Heart left ventricle (tissue), 16 donors: ENCODE results near the gene SCYGR1. TPM values are rescaled to one million over a fixed set of nuclear protein-coding genes. Genes with fewer than 3 reads are reported as not detected.

Source experiments
- ATAC-seq, 4 donors: fragments of 200-7000 bp; cut with Tn5 transposase; one replicate each; pipeline ENCODE4 v1.9.1; 2020 to 2022; ENCODE audit warnings: moderate library complexity in 4 of 4, mild to moderate bottlenecking in 3 of 4, moderate number of reproducible peaks in 1 of 4
- DNase-seq, 5 donors: peaks; one replicate each; pipeline ENCODE4 v3.0.0-alpha.2; 2020
- H3K27ac ChIP-seq, 12 donors: fragments of 200-600 bp; sonication (generic) in 4 of 12; one replicate each; pipeline versions ENCODE4 v1.5.0 to v1.8.0; 2016 to 2022; ENCODE audit warnings: mild to moderate bottlenecking in 2 of 12
- H3K27me3 ChIP-seq, 9 donors: fragments of 200-600 bp; sonication (generic) in 2 of 9; one replicate each; pipeline versions ENCODE4 v1.5.1 to v1.8.0; 2016 to 2022; ENCODE audit warnings: mild to moderate bottlenecking in 3 of 9
- H3K36me3 ChIP-seq, 9 donors: fragments of 200-600 bp; sonication (generic) in 2 of 9; one replicate each; pipeline versions ENCODE4 v1.5.0 to v1.8.0; 2018 to 2022; ENCODE audit warnings: mild to moderate bottlenecking in 2 of 9
- H3K4me1 ChIP-seq, 12 donors: fragments of 200-600 bp; sonication (generic) in 4 of 12; one replicate each; pipeline versions ENCODE4 v1.5.0 to v1.8.0; 2016 to 2022; ENCODE audit warnings: mild to moderate bottlenecking in 3 of 12
- H3K4me3 ChIP-seq, 12 donors: fragments of 200-600 bp; sonication (generic) in 4 of 12; one replicate each; pipeline versions ENCODE4 v1.5.0 to v1.8.0; 2017 to 2022; ENCODE audit warnings: mild to moderate bottlenecking in 9 of 12, moderate library complexity in 4 of 12
- H3K9me3 ChIP-seq, 12 donors: fragments of 200-600 bp; sonication (generic) in 4 of 12; one replicate each; pipeline versions ENCODE4 v1.5.0 to v1.8.0; 2016 to 2022; ENCODE audit warnings: mild to moderate bottlenecking in 1 of 12
- CTCF ChIP-seq, 12 donors: fragments of 200-600 bp; sonication (generic) in 4 of 12; IDR thresholded peaks; one replicate each; pipeline versions ENCODE4 v1.5.0 to v1.8.0; 2018 to 2022; ENCODE audit warnings: antibody characterized with exemption in 12 of 12, mild to moderate bottlenecking in 5 of 12
- POLR2A ChIP-seq, 2 donors: fragments of 450-650 bp; IDR thresholded peaks; one replicate each; pipeline ENCODE4 v1.6.1; 2017; ENCODE audit warnings: antibody characterized with exemption in 2 of 2, mild to moderate bottlenecking in 2 of 2, moderate library complexity in 2 of 2
- WGBS, 4 donors: extraction: QIAGEN DNeasy Blood & Tissue Kit in 2 of 4; methylation state at CpG; one replicate each; pipeline versions ENCODE4 v1.1.5 to v1.1.7; 2013 to 2018; 5-methylcytosine and 5-hydroxymethylcytosine counted together
- intact Hi-C, 10 donors: fragments of 100-400 bp; cut with DNase I; formaldehyde crosslinking; loops; one replicate each; pipeline versions ENCODE4 v1.11.1 to v1.14.2; 2022
- polyA plus RNA-seq, 2 donors: library from polyadenylated mRNA; stranded (reverse); fragments of 200-250 nt; gene quantifications; one replicate each; pipeline ENCODE4 v1.2.3, GENCODE V29; 2013
- total RNA-seq, 9 donors: library from RNA; depleted of rRNA in 2 of 9; stranded (reverse); fragments of >200 nt in 2 of 9; fragmentation: NEBNext Ultra II Directional in 3 of 9; extraction: Animal tissue kit (Norgen Biotek cat#: 25700) in 3 of 9; gene quantifications; one replicate each; pipeline versions ENCODE4 v1.1.0 to v1.2.4, GENCODE V29; 2016 to 2023
- donor health status: ischemic (EF 13 %, LVEDD 7.1; RV severe dilation, severe dysfunction).
- donor health status: healthy with polysubstance abuse.
- donor health status: DM: no; HTN: yes; CAD: no.
- donor health status: DM: no; HTN: no; CAD: no.
- donor health status: ischemic (EF 25% LVEDD 6.9; RV normal size, moderate dysfunction).
- donor health status: ischemic (EF 25% LVEDD 5.7; RV mildly dilated, moderate dysfunction).
- donor health status: healthy.
- donor health status: DM: yes; HTN: yes; CAD: no.
- donor health status: ischemic (EF 35%, LVEDD 5.7; RV mildly dilated, moderate dysfunction).
- donor health status: nonischemic (EF 11% LVEDD 7.7; RV severe dilation, severe dysfunction).
- donor health status: DM: yes; HTN: yes; CAD: no.
- donor health status: PGD.
- donor health status: ischemic (EF 29% LVEDD 5.4; RV normal size, mild dysfunction).
- donor health status: nonischemic (EF 23%, LVEDD 6.1; RV moderate dilation, normal function).

Gene SCYGR1
- total and polyA plus RNA-seq, 11 donors, result not detected

GRCh38 chr2:227347117-227347516 lies 40.6 kb downstream of the SCYGR1 start:
- no peak for ATAC-seq
- Histone ChIP-seq H3K36me3 (peaks cover 0 to 86% (median 72%) of the 10 kb centered on the region in 9 donors), H3K9me3 (no peaks in the 10 kb centered on the region), H3K4me3 (no peak overlapping the region), H3K4me1 (no peaks in the 10 kb centered on the region), H3K27me3 (no peaks in the 10 kb centered on the region), H3K27ac (no peak overlapping the region)
- no peak for DNase-seq
- intact Hi-C loops, result no loop called here
- TF ChIP-seq POLR2A (IDR thresholded peaks at IDR 0.05) (no peak), CTCF (IDR thresholded peaks at IDR 0.05) (no peak)
- 84 to 91% (median 87%) methylated on average over 7 of the region's 7 CpGs for WGBS, 4 donors

- Histone ChIP-seq H3K27me3 (no peaks in the 10 kb centered on the region), H3K9me3 (no peaks in the 10 kb centered on the region), H3K4me3 (no peak overlapping the region), H3K4me1 (no peaks in the 10 kb centered on the region), H3K36me3 (peaks cover 0 to 93% (median 78%) of the 10 kb centered on the region in 9 donors), H3K27ac (no peak overlapping the region)
- ATAC-seq, result no peak
- DNase-seq, result no peak
- TF ChIP-seq CTCF (IDR thresholded peaks at IDR 0.05), result no peak
- intact Hi-C loops, result no loop called here
- 64 to 86% (median 79%) methylated on average over 2 of the region's 2 CpGs for WGBS, 4 donors
Measured at GRCh38 chr2:227344231-227344630, 43.5 kb downstream of the SCYGR1 start.

GRCh38 chr2:227341553-227341952 lies 46.2 kb downstream of the SCYGR1 start:
- Histone ChIP-seq H3K27me3 (no peaks in the 10 kb centered on the region), H3K4me3 (no peak overlapping the region), H3K9me3 (no peaks in the 10 kb centered on the region), H3K27ac (no peak overlapping the region), H3K36me3 (peaks cover 0 to 78% (median 63%) of the 10 kb centered on the region in 9 donors), H3K4me1 (no peaks in the 10 kb centered on the region)
- no peak for ATAC-seq
- intact Hi-C loops, result no loop called here
- DNase-seq, result no peak
- 84 to 95% (median 93%) methylated on average over 2 of the region's 2 CpGs for WGBS, 4 donors
- TF ChIP-seq POLR2A (IDR thresholded peaks at IDR 0.05) (no peak), CTCF (IDR thresholded peaks at IDR 0.05) (no peak)

GRCh38 chr2:227340106-227340505 lies 47.6 kb downstream of the SCYGR1 start:
- intact Hi-C loops, result no loop called here
- H3K36me3 ChIP-seq, result peaks cover 0 to 82% (median 63%) of the 10 kb centered on the region in 9 donors
- TF ChIP-seq POLR2A (IDR thresholded peaks at IDR 0.05), result no peak
- TF ChIP-seq CTCF (IDR thresholded peaks at IDR 0.05), result no peak
- no peak overlapping the region for H3K4me3 ChIP-seq
- no peak for ATAC-seq
- no peaks in the 10 kb centered on the region for H3K27me3 ChIP-seq
- no peak overlapping the region for H3K27ac ChIP-seq
- H3K9me3 ChIP-seq, result no peaks in the 10 kb centered on the region
- H3K4me1 ChIP-seq, result peaks cover 0 to 11% (median 0%) of the 10 kb centered on the region in 12 donors
- 68 to 73% (median 70%) methylated on average over 6 of the region's 6 CpGs for WGBS, 4 donors
- DNase-seq, result no peak
